ENCODE measurements around the gene MON1A.
"Not testable (repeated sequence)": the region's sequence is repeated elsewhere in the genome, so short reads cannot be mapped to it uniquely, and the experiment has no call there.

Gene MON1A

GRCh38 chr3:49916686-49917085 lies 12.9 kb downstream of the MON1A start:
- no peak for DNase-seq

- DNase-seq: no peak
Measured at GRCh38 chr3:49914906-49915305, 14.7 kb downstream of the MON1A start.

- DNase-seq: no peak
Measured at GRCh38 chr3:49912881-49913281, 16.7 kb downstream of the MON1A start.

- DNase-seq: no peak
Measured at GRCh38 chr3:49911611-49912010, 18.0 kb downstream of the MON1A start.

- no peak for DNase-seq
Measured at GRCh38 chr3:49911124-49911420, 18.5 kb downstream of the MON1A start.

GRCh38 chr3:49910409-49911123 lies 19.0 kb downstream of the MON1A start:
- DNase-seq: no peak

- no peak for DNase-seq
Measured at GRCh38 chr3:49908373-49909199, 21.0 kb downstream of the MON1A start.

- peak; percentile 49 to 50 for DNase-seq
Measured at GRCh38 chr3:49906073-49906743, 23.4 kb downstream of the MON1A start.

GRCh38 chr3:49904448-49904847 lies 25.2 kb downstream of the MON1A start:
- not testable (repeated sequence) for DNase-seq

GRCh38 chr3:49903451-49904424 lies 25.9 kb downstream of the MON1A start, which contains the start of gene MST1R:
TSS of gene MST1R (minus strand) at chr3:49903873. CDS start at chr3:49903609, 264 bp downstream.
- peak; percentile 80 to 85 for DNase-seq

- no peak for DNase-seq
Measured at GRCh38 chr3:49902511-49903345, 26.9 kb downstream of the MON1A start.

- DNase-seq: no peak
Measured at GRCh38 chr3:49901366-49902339, 28.0 kb downstream of the MON1A start.

GRCh38 chr3:49900491-49901153 lies 29.0 kb downstream of the MON1A start:
- no peak for DNase-seq

GRCh38 chr3:49899815-49900214 lies 29.8 kb downstream of the MON1A start:
- DNase-seq: no peak

- DNase-seq: no peak
Measured at GRCh38 chr3:49898991-49899390, 30.6 kb downstream of the MON1A start.

- DNase-seq: no peak
Measured at GRCh38 chr3:49896345-49896744, 33.3 kb downstream of the MON1A start.

- no peak for DNase-seq
Measured at GRCh38 chr3:49895791-49896190, 33.8 kb downstream of the MON1A start.

- DNase-seq: no peak
Measured at GRCh38 chr3:49889296-49889695, 40.3 kb downstream of the MON1A start.

- no peak for DNase-seq
Measured at GRCh38 chr3:49886922-49887265, 42.7 kb downstream of the MON1A start.

GRCh38 chr3:49883998-49884397 lies 45.6 kb downstream of the MON1A start:
- DNase-seq: no peak

Data from CD4-positive, alpha-beta T cell treated with Interleukin-4 for 1 hour (primary cell).